ENCODE results near the gene ADGRG1.
"Not testable (repeated sequence)": the region's sequence is repeated elsewhere in the genome, so short reads cannot be mapped to it uniquely, and the experiment has no call there.

ADGRG1 gene

GRCh38 chr16:57628008-57628781 lies at the start of gene ADGRG1:
Gene ADGRG1, plus strand, starts transcription at chr16:57628630. Its CDS starts 21,658 bp downstream, at chr16:57650288.
- no peak within 1 kb of the TSS for H2AFZ ChIP-seq (ENCODE audit: low read depth, low read length)
- H3K9me3 ChIP-seq (ENCODE audit: low read length), result no peaks in the 10 kb centered on the region
- H3K4me1 ChIP-seq (ENCODE audit: insufficient read depth, low read length), result peaks cover 23% of the 10 kb centered on the region
- H3K27me3 ChIP-seq (ENCODE audit: insufficient read depth, low read length), result no peaks in the 10 kb centered on the region
- H3K36me3 ChIP-seq (ENCODE audit: insufficient read depth, low read length), result no peaks in the 10 kb centered on the region
- H3K4me3 ChIP-seq (ENCODE audit: low read length), result peak within 1 kb of the TSS; percentile 23

- H3K4me3 ChIP-seq (ENCODE audit: low read length), result no peak overlapping the region
- H2AFZ ChIP-seq (ENCODE audit: low read depth, low read length), result no peak overlapping the region
- H3K27me3 ChIP-seq (ENCODE audit: insufficient read depth, low read length), result peaks cover 3% of the 10 kb centered on the region
- no peaks in the 10 kb centered on the region for H3K36me3 ChIP-seq (ENCODE audit: insufficient read depth, low read length)
- no peaks in the 10 kb centered on the region for H3K9me3 ChIP-seq (ENCODE audit: low read length)
- no peaks in the 10 kb centered on the region for H3K4me1 ChIP-seq (ENCODE audit: insufficient read depth, low read length)
These were observed 49.1 kb upstream of the ADGRG1 start for GRCh38 chr16:57579361-57579665.

GRCh38 chr16:57585051-57585687 lies 43.3 kb upstream of the ADGRG1 start:
- H3K36me3 ChIP-seq (ENCODE audit: insufficient read depth, low read length), result no peaks in the 10 kb centered on the region
- H3K27me3 ChIP-seq (ENCODE audit: insufficient read depth, low read length), result peaks cover 3% of the 10 kb centered on the region
- H3K4me3 ChIP-seq (ENCODE audit: low read length), result no peak overlapping the region
- H3K4me1 ChIP-seq (ENCODE audit: insufficient read depth, low read length), result no peaks in the 10 kb centered on the region
- no peaks in the 10 kb centered on the region for H3K9me3 ChIP-seq (ENCODE audit: low read length)
- no peak overlapping the region for H2AFZ ChIP-seq (ENCODE audit: low read depth, low read length)

- Histone ChIP-seq H3K9me3 (ENCODE audit: low read length) (no peaks in the 10 kb centered on the region), H3K36me3 (ENCODE audit: insufficient read depth, low read length) (no peaks in the 10 kb centered on the region), H3K4me1 (ENCODE audit: insufficient read depth, low read length) (peaks cover 4% of the 10 kb centered on the region), H2AFZ (ENCODE audit: low read depth, low read length) (no peak overlapping the region), H3K27me3 (ENCODE audit: insufficient read depth, low read length) (peaks cover 3% of the 10 kb centered on the region), H3K4me3 (ENCODE audit: low read length) (no peak overlapping the region)
These were observed 39.6 kb upstream of the ADGRG1 start for GRCh38 chr16:57588831-57589230.

- H3K36me3 ChIP-seq (ENCODE audit: insufficient read depth, low read length), result no peaks in the 10 kb centered on the region
- H3K4me1 ChIP-seq (ENCODE audit: insufficient read depth, low read length), result peaks cover 4% of the 10 kb centered on the region
- no peaks in the 10 kb centered on the region for H3K27me3 ChIP-seq (ENCODE audit: insufficient read depth, low read length)
- H3K9me3 ChIP-seq (ENCODE audit: low read length), result no peaks in the 10 kb centered on the region
- no peak overlapping the region for H3K4me3 ChIP-seq (ENCODE audit: low read length)
- H2AFZ ChIP-seq (ENCODE audit: low read depth, low read length), result no peak overlapping the region
These were observed 39.1 kb upstream of the ADGRG1 start for GRCh38 chr16:57589374-57589773.

GRCh38 chr16:57590654-57591085 lies 37.8 kb upstream of the ADGRG1 start:
- no peak overlapping the region for H2AFZ ChIP-seq (ENCODE audit: low read depth, low read length)
- H3K36me3 ChIP-seq (ENCODE audit: insufficient read depth, low read length), result no peaks in the 10 kb centered on the region
- peaks cover 4% of the 10 kb centered on the region for H3K4me1 ChIP-seq (ENCODE audit: insufficient read depth, low read length)
- H3K9me3 ChIP-seq (ENCODE audit: low read length), result no peaks in the 10 kb centered on the region
- H3K27me3 ChIP-seq (ENCODE audit: insufficient read depth, low read length), result no peaks in the 10 kb centered on the region
- no peak overlapping the region for H3K4me3 ChIP-seq (ENCODE audit: low read length)

- Histone ChIP-seq H3K4me3 (ENCODE audit: low read length) (no peak overlapping the region), H3K36me3 (ENCODE audit: insufficient read depth, low read length) (no peaks in the 10 kb centered on the region)
These were observed 37.2 kb upstream of the ADGRG1 start for GRCh38 chr16:57591086-57591869.

GRCh38 chr16:57591870-57592485 lies 36.5 kb upstream of the ADGRG1 start:
- Histone ChIP-seq H3K4me1 (ENCODE audit: insufficient read depth, low read length) (peaks cover 4% of the 10 kb centered on the region), H3K36me3 (ENCODE audit: insufficient read depth, low read length) (no peaks in the 10 kb centered on the region), H3K27me3 (ENCODE audit: insufficient read depth, low read length) (no peaks in the 10 kb centered on the region), H3K4me3 (ENCODE audit: low read length) (no peak overlapping the region), H3K9me3 (ENCODE audit: low read length) (no peaks in the 10 kb centered on the region), H2AFZ (ENCODE audit: low read depth, low read length) (no peak overlapping the region)

More at GRCh38 chr16:57591086-57591869, 37.2 kb upstream of the ADGRG1 start:
- H3K4me1 ChIP-seq (ENCODE audit: insufficient read depth, low read length), result peaks cover 4% of the 10 kb centered on the region
- H3K9me3 ChIP-seq (ENCODE audit: low read length), result no peaks in the 10 kb centered on the region
- no peak overlapping the region for H2AFZ ChIP-seq (ENCODE audit: low read depth, low read length)
- H3K27me3 ChIP-seq (ENCODE audit: insufficient read depth, low read length), result no peaks in the 10 kb centered on the region

- H3K36me3 ChIP-seq (ENCODE audit: insufficient read depth, low read length), result no peaks in the 10 kb centered on the region
- H2AFZ ChIP-seq (ENCODE audit: low read depth, low read length), result no peak overlapping the region
- H3K9me3 ChIP-seq (ENCODE audit: low read length), result no peaks in the 10 kb centered on the region
- H3K27me3 ChIP-seq (ENCODE audit: insufficient read depth, low read length), result no peaks in the 10 kb centered on the region
- no peak overlapping the region for H3K4me3 ChIP-seq (ENCODE audit: low read length)
- peaks cover 4% of the 10 kb centered on the region for H3K4me1 ChIP-seq (ENCODE audit: insufficient read depth, low read length)
These were observed 35.8 kb upstream of the ADGRG1 start for GRCh38 chr16:57592591-57593003.

- H3K36me3 ChIP-seq (ENCODE audit: insufficient read depth, low read length), result no peaks in the 10 kb centered on the region
- peaks cover 4% of the 10 kb centered on the region for H3K4me1 ChIP-seq (ENCODE audit: insufficient read depth, low read length)
- H3K9me3 ChIP-seq (ENCODE audit: low read length), result no peaks in the 10 kb centered on the region
- no peaks in the 10 kb centered on the region for H3K27me3 ChIP-seq (ENCODE audit: insufficient read depth, low read length)
- no peak overlapping the region for H3K4me3 ChIP-seq (ENCODE audit: low read length)
- H2AFZ ChIP-seq (ENCODE audit: low read depth, low read length), result no peak overlapping the region
These were observed 35.4 kb upstream of the ADGRG1 start for GRCh38 chr16:57593021-57593420.

GRCh38 chr16:57593990-57594389 lies 34.4 kb upstream of the ADGRG1 start:
- Histone ChIP-seq H3K36me3 (ENCODE audit: insufficient read depth, low read length) (no peaks in the 10 kb centered on the region), H3K4me3 (ENCODE audit: low read length) (no peak overlapping the region), H2AFZ (ENCODE audit: low read depth, low read length) (no peak overlapping the region), H3K4me1 (ENCODE audit: insufficient read depth, low read length) (peaks cover 4% of the 10 kb centered on the region), H3K27me3 (ENCODE audit: insufficient read depth, low read length) (no peaks in the 10 kb centered on the region), H3K9me3 (ENCODE audit: low read length) (no peaks in the 10 kb centered on the region)

- Histone ChIP-seq H2AFZ (ENCODE audit: low read depth, low read length) (no peak overlapping the region), H3K4me1 (ENCODE audit: insufficient read depth, low read length) (peaks cover 4% of the 10 kb centered on the region), H3K27me3 (ENCODE audit: insufficient read depth, low read length) (no peaks in the 10 kb centered on the region)
These were observed 33.8 kb upstream of the ADGRG1 start for GRCh38 chr16:57594531-57595031.

GRCh38 chr16:57596234-57596633 lies 32.2 kb upstream of the ADGRG1 start:
- not testable (repeated sequence) for H3K36me3 ChIP-seq (ENCODE audit: insufficient read depth, low read length); H3K27me3 ChIP-seq (ENCODE audit: insufficient read depth, low read length); H2AFZ ChIP-seq (ENCODE audit: low read depth, low read length); H3K9me3 ChIP-seq (ENCODE audit: low read length); H3K4me1 ChIP-seq (ENCODE audit: insufficient read depth, low read length); H3K4me3 ChIP-seq (ENCODE audit: low read length)

More at GRCh38 chr16:57594531-57595031, 33.8 kb upstream of the ADGRG1 start:
- Histone ChIP-seq H3K9me3 (ENCODE audit: low read length) (no peaks in the 10 kb centered on the region), H3K4me3 (ENCODE audit: low read length) (no peak overlapping the region), H3K36me3 (ENCODE audit: insufficient read depth, low read length) (no peaks in the 10 kb centered on the region)

Measured in neuron (in vitro differentiated cells).